Activated CD4-positive, CD25-positive, alpha-beta regulatory T cell treated with anti-CD3 and anti-CD28 coated beads, Interleukin-2, amount 50 U/mL, for 16 hours (primary cell): ENCODE measurements around the gene CCDC107.

ENCODE experiments used
- DNase-seq: peaks from one replicate; pipeline ENCODE4 v3.0.0-alpha.2; 2020; ENCODE audit warnings: low read depth, low spot score

The CCDC107 gene

DNA sequence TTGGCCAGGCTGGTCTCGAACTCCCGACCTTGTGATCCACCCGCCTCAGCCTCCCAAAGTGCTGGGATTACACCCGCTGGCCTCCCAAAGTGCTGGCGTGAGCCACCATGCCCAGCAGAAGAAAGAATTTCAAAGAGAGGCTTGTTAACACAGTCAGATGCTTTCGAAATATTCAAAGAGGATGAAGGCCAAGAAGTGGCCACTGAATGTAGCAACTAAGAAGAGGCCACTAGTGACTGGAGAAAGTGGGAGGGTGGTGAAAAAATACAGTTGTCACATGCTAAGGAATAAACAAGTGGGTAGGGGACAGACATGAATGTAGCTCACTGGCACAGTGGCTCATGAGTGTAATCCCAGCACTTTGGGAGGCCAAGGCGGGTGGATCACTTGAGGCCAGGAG is 44.6 kb downstream of the CCDC107 start:
- no peak for DNase-seq

DNA sequence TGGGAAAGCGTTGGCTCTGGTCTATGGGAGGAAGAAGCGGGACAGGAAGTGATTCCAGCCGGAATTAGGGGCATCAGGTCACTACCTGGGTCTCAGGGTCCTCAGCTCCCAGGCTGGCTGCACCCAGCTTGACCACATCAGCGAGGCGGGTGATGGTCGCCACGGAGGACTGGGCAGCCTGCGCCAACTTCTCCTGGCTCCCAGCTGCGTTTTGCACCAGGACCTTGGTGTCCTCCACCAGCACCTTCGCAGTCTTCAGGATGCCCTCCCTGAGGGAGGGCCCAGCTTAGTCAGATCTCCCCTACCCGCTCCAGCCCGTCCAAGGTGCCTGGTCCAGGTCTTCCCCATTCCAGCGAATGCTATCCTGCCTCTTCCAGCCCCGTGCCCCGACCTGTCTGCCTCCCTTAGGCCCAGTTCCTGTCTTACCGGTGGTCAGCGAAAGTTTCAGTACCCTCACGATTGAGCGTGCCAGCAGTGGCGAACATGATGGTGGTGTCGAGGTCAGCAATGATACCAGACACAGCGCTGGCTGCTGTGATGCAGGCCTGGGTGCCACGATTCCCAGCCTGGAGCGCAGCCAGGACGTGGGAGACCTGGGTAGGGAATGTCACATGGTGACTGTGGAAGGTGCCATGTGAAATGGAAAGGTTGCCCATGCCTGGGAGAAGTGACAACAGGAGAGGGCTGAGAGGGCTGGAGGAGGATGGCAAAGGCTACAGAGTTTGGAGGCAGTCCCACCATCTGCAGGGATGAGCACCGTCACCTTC is 46.0 kb downstream of the CCDC107 start:
- no peak for DNase-seq

- no peak for DNase-seq
Observed at GRCh38 chr9:35705372-35705771, 47.3 kb downstream of the CCDC107 start.

DNA sequence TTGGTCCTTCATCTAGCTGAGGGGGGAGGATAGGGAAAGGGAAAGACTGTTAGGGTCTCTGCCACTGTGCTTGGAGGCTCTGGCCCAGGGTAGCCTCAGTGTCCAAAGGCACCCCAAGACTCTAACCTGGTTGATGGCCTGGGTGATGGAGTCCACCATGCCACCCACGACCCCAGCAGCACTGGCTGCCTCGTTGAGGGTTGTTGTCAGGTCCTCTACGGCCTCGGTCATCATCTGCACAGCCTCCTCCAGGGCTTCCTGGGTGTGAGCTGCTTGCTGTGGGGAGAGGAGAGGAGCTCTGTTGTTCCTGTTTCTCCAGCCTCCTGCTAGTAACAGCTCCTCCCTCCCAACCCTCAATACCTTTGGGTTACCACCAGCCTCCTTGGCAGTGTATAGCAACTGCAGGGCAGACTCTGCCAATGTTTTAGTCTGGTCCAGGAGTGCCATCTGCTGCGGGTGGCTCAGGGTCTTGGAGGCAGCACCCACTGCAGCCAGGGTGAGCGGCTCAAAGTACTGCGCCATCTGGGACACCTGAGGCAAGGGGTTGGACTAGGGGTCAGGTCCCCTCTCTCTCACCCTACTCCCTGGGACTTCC is 47.8 kb downstream of the CCDC107 start:
- DNase-seq: no peak

- DNase-seq: no peak
Observed at GRCh38 chr9:35706951-35707350, 48.9 kb downstream of the CCDC107 start.

DNA sequence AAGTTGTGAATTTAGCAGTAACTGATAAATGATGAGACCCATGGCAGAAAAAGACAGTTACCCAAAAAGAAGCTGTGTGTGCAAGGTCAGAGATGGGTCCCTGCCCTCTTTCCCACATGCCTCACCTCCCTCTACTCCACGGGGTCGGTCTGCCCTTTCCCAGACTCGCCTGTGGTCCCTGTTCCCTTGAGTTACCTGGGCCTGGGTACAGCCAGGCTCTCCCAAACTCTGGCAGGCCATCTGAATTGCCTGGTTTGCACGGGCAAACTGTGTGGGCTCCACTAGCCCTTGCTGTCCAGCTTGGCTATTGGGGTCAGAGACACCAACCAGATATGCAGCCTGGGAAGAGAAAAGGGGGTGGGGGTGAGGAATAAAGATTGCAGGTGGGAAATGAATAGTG is 50.1 kb downstream of the CCDC107 start:
- no peak for DNase-seq

DNA sequence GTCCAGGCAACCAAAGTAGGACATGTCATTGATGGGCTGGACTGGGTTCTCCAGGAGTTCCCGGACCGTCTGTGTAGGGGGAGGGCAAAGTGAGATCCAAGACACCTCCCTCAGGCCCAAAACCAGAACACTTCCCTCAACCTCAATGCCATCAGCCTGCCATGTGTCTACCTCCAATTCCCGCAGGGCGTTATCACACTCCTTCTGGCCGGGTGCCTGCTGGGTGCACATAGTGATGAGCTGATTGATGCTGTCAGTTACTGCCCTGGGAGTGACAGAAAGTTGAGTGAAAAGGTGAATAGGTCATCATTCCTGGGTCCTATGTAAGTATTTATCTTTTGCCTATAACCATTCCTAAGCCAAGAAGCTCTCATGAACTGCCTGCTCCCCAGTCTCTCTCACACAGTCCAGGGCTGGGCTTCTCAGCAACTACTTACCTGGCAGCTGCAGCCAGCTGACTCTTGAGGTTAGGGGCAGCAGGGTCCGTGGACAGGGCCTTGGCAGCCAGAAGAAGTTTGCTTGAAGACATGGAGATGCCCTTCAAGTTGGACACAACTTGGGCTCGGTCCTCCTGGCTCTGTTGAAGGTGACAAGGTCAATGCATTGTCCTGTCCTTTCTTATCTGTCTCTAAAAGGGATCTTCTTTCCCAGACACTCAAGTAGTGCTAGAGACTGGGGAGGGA is 52.9 kb downstream of the CCDC107 start:
- DNase-seq: no peak
